Mucosa of rectum (tissue), 2 donors: ENCODE data around the gene AHCY.
"Not testable (repeated sequence)": the region's sequence is repeated elsewhere in the genome, so short reads cannot be mapped to it uniquely, and the experiment has no call there.

ENCODE experiments used
- H3K27ac ChIP-seq, 2 donors: one replicate each; pipeline ENCODE4 v1.7.0; 2013; ENCODE audit warnings: inconsistent platforms in 2 of 2, low read depth in 2 of 2, low read length in 2 of 2
- H3K27me3 ChIP-seq, 2 donors: one replicate each; pipeline ENCODE4 v1.7.0; 2013; ENCODE audit warnings: low read length in 2 of 2; ENCODE audit not compliant: control insufficient read depth in 2 of 2, insufficient read depth in 2 of 2
- H3K36me3 ChIP-seq, 2 donors: one replicate each; pipeline ENCODE4 v1.7.0; 2013; ENCODE audit warnings: low read length in 2 of 2; ENCODE audit not compliant: control insufficient read depth in 2 of 2, insufficient read depth in 2 of 2
- H3K4me1 ChIP-seq, 2 donors: one replicate each; pipeline ENCODE4 v1.7.0; 2013; ENCODE audit warnings: low read length in 2 of 2, mild to moderate bottlenecking in 1 of 2; ENCODE audit not compliant: control insufficient read depth in 2 of 2, insufficient read depth in 2 of 2
- H3K4me3 ChIP-seq, 2 donors: one replicate each; pipeline ENCODE4 v1.7.0; 2013; ENCODE audit warnings: low read length in 2 of 2
- H3K9ac ChIP-seq, 2 donors: one replicate each; pipeline ENCODE4 v1.7.0; 2013; ENCODE audit warnings: low read length in 2 of 2, low read depth in 1 of 2, mild to moderate bottlenecking in 1 of 2
- H3K9me3 ChIP-seq, 2 donors: one replicate each; pipeline ENCODE4 v1.7.0; 2013; ENCODE audit warnings: low read length in 2 of 2; ENCODE audit not compliant: control insufficient read depth in 2 of 2
- donor health status: healthy.
- donor health status: Normal muscosa, but diverticular disease.

Gene AHCY

GRCh38 chr20:34242015-34242414, 61.1 kb downstream of the AHCY start:
- not testable (repeated sequence) for H3K4me3 ChIP-seq, H3K27ac ChIP-seq, H3K9me3 ChIP-seq, H3K4me1 ChIP-seq, H3K36me3 ChIP-seq, H3K27me3 ChIP-seq, H3K9ac ChIP-seq

DNA sequence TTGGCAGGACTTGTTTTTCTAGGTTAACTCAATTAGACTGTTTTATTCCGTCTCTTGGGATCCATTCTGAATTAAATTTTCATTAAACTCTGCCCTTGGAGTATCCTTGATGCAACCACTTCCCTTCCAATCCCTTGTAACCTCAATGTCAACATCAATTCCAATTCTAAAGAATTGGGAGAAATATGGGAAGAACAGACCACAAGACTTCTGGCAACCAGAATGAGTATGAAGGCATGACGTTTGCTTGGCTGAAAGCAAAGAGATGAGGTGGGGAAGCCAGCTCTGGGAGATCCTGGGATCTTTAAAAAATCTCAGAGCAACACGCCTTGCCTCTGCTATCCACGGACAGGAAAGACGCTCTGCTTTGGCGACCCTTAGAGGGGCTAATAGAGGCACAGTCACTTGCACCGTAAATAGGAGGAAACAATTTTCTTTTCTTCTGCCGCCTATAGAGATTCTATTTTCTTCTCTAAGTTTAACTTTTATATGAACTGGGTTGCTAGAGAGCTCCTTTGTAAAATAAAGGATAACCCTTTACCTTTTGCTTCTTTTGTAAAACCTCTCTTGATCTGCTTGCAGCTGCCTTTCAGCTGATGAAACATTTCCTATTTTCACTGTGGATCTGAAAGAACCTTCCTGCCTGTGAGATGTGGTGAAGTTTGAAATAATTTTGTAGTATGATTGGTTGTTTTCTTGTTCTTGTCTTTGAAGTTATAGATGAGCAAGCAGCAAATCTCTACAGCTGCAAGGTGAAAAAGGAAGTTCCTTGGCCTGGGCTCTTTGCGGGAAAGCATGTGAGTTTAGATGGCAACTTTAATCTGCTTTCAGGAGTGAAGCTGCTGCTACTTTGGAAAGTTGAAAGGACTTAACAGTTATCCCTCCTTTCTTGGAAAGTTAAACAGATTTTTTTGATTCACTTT, 62.2 kb downstream of the AHCY start, which contains the start of gene ASIP:
ASIP (plus strand) TSS at position 731 of the 923 bp plus-strand sequence. CDS start 18,952 bp downstream, outside the sequence.
- Histone ChIP-seq H3K4me3 (no peak within 1 kb of the TSS), H3K9ac (no peak within 1 kb of the TSS), H3K36me3 (no peaks in the 10 kb centered on the region)

DNA sequence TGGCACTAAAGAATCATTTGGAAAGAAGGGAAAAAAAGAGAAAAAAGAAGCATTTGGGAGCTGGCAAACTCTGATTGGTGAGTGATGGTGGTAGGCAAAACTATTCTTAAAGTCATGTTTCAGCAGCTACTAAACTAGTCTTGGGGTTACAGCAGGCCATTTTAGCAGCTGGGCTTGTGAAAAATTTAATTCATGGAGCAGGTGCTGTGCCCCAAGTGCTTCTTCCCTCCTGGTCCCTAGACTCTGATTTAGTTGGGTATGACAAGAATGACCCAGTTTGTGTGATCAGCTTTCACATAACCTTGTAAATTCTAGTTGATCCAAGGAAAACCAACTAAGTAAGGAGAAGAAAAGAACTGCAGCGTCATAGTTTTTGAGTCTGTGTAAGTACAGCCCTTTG, 63.0 kb downstream of the AHCY start:
- peaks cover 0 to 3% of the 10 kb centered on the region in 2 donors for H3K9me3 ChIP-seq
- no peaks in the 10 kb centered on the region for H3K4me1 ChIP-seq
- no peak overlapping the region for H3K27ac ChIP-seq
- H3K4me3 ChIP-seq = no peak overlapping the region
- H3K36me3 ChIP-seq = no peaks in the 10 kb centered on the region
- no peak overlapping the region for H3K9ac ChIP-seq
- H3K27me3 ChIP-seq = no peaks in the 10 kb centered on the region

More for the DNA sequence above, 62.2 kb downstream of the AHCY start, which contains the start of gene ASIP:
- Histone ChIP-seq H3K4me1 (no peaks in the 10 kb centered on the region), H3K27me3 (no peaks in the 10 kb centered on the region), H3K9me3 (peaks cover 0 to 3% of the 10 kb centered on the region in 2 donors), H3K27ac (no peak within 1 kb of the TSS)

GRCh38 chr20:34237942-34238341, 65.2 kb downstream of the AHCY start:
- no peaks in the 10 kb centered on the region for H3K4me1 ChIP-seq
- H3K9ac ChIP-seq = no peak overlapping the region
- peaks cover 0 to 3% of the 10 kb centered on the region in 2 donors for H3K9me3 ChIP-seq
- no peaks in the 10 kb centered on the region for H3K36me3 ChIP-seq
- H3K27ac ChIP-seq = no peak overlapping the region
- no peak overlapping the region for H3K4me3 ChIP-seq
- H3K27me3 ChIP-seq = no peaks in the 10 kb centered on the region

GRCh38 chr20:34235875-34236274, 67.3 kb downstream of the AHCY start:
- no peak overlapping the region for H3K27ac ChIP-seq
- no peaks in the 10 kb centered on the region for H3K27me3 ChIP-seq
- peaks cover 0 to 3% of the 10 kb centered on the region in 2 donors for H3K9me3 ChIP-seq
- no peaks in the 10 kb centered on the region for H3K4me1 ChIP-seq
- no peak overlapping the region for H3K9ac ChIP-seq
- no peaks in the 10 kb centered on the region for H3K36me3 ChIP-seq
- H3K4me3 ChIP-seq = no peak overlapping the region

GRCh38 chr20:34233687-34234086, 69.5 kb downstream of the AHCY start:
- Histone ChIP-seq H3K36me3 (no peaks in the 10 kb centered on the region), H3K27ac (no peak overlapping the region), H3K27me3 (no peaks in the 10 kb centered on the region), H3K9ac (no peak overlapping the region), H3K4me1 (no peaks in the 10 kb centered on the region), H3K4me3 (no peak overlapping the region), H3K9me3 (peaks cover 0 to 3% of the 10 kb centered on the region in 2 donors)

- H3K27me3 ChIP-seq = no peaks in the 10 kb centered on the region
- H3K9me3 ChIP-seq = peaks cover 0 to 3% of the 10 kb centered on the region in 2 donors
- no peaks in the 10 kb centered on the region for H3K36me3 ChIP-seq
- H3K4me3 ChIP-seq = no peak overlapping the region
- no peak overlapping the region for H3K9ac ChIP-seq
- H3K4me1 ChIP-seq = no peaks in the 10 kb centered on the region
- H3K27ac ChIP-seq = no peak overlapping the region
These were observed 70.6 kb downstream of the AHCY start for GRCh38 chr20:34232494-34233087.

- Histone ChIP-seq H3K4me3 (no peak overlapping the region), H3K9ac (no peak overlapping the region), H3K4me1 (no peaks in the 10 kb centered on the region), H3K9me3 (no peaks in the 10 kb centered on the region), H3K36me3 (no peaks in the 10 kb centered on the region), H3K27ac (no peak overlapping the region), H3K27me3 (no peaks in the 10 kb centered on the region)
These were observed 71.5 kb downstream of the AHCY start for GRCh38 chr20:34231634-34232033.
